Epithelial cell of esophagus (primary cell): ENCODE results near the gene MTAP.
A peak's percentile ranks its signal among the peaks of the same experiment; 100 is the strongest.

Experiments
- DNase-seq: peaks from one replicate; pipeline ENCODE4 v3.0.0; 2010; ENCODE audit warnings: low read depth
- H3K4me3 ChIP-seq: 2 replicates; pipeline ENCODE4 v1.5.1; 2011; ENCODE audit warnings: mild to moderate bottlenecking, low read length, control low read depth
- CTCF ChIP-seq: IDR thresholded peaks from 2 replicates; pipeline ENCODE4 v1.5.1; 2011; ENCODE audit warnings: low read depth, mild to moderate bottlenecking, low read length, control low read depth, inconsistent platforms; ENCODE audit not compliant: insufficient read depth; ENCODE audit errors: missing control alignments

MTAP gene

GRCh38 chr9:21923694-21924093 is 121.3 kb downstream of the MTAP start:
- no peak for DNase-seq
- no peak for TF ChIP-seq CTCF

GRCh38 chr9:21927752-21928151 is 125.3 kb downstream of the MTAP start:
- H3K4me3 ChIP-seq, result no peak overlapping the region
- TF ChIP-seq CTCF, result no peak
- DNase-seq, result no peak

More at GRCh38 chr9:21923694-21924093, 121.3 kb downstream of the MTAP start:
- no peak overlapping the region for H3K4me3 ChIP-seq

- no peak for TF ChIP-seq CTCF
- H3K4me3 ChIP-seq, result no peak overlapping the region
- peak; percentile 41 for DNase-seq
Observed at GRCh38 chr9:21931428-21931827, 129.0 kb downstream of the MTAP start.

GRCh38 chr9:21933281-21933680 is 130.8 kb downstream of the MTAP start:
- H3K4me3 ChIP-seq, result no peak overlapping the region
- TF ChIP-seq CTCF, result no peak
- peak; percentile 48 for DNase-seq

GRCh38 chr9:21933865-21934264 is 131.4 kb downstream of the MTAP start:
- H3K4me3 ChIP-seq, result no peak overlapping the region
- TF ChIP-seq CTCF, result no peak
- peak; percentile 75 for DNase-seq

- no peak overlapping the region for H3K4me3 ChIP-seq
- no peak for DNase-seq
- no peak for TF ChIP-seq CTCF
Observed at GRCh38 chr9:21935631-21936030, 133.2 kb downstream of the MTAP start.

- DNase-seq, result no peak
- H3K4me3 ChIP-seq, result no peak overlapping the region
- TF ChIP-seq CTCF, result no peak
Observed at GRCh38 chr9:21936161-21936560, 133.7 kb downstream of the MTAP start.
